GM18498 (cell line): ENCODE data around the gene ZNF234.
A peak's percentile ranks its signal among the peaks of the same experiment; 100 is the strongest.
"Not testable (repeated sequence)": the region's sequence is repeated elsewhere in the genome, so short reads cannot be mapped to it uniquely, and the experiment has no call there.

Experiments
- ATAC-seq: cut with Tn5 transposase; IDR thresholded peaks from one replicate; pipeline ENCODE4 v1.9.1; 2021; ENCODE audit warnings: mild to moderate bottlenecking, moderate library complexity; ENCODE audit not compliant: unreplicated experiment

The ZNF234 gene

GRCh38 chr19:44176590-44176989, 35.2 kb downstream of the ZNF234 start:
- no peak for ATAC-seq

- ATAC-seq: no peak
These were observed 39.6 kb downstream of the ZNF234 start for GRCh38 chr19:44180968-44181367.

- no peak for ATAC-seq
These were observed 40.8 kb downstream of the ZNF234 start for GRCh38 chr19:44182145-44182544.

GRCh38 chr19:44190020-44190419, 48.7 kb downstream of the ZNF234 start:
- no peak for ATAC-seq

- ATAC-seq: no peak
These were observed 50.8 kb downstream of the ZNF234 start for GRCh38 chr19:44192127-44192526.

GRCh38 chr19:44196772-44197171, 55.4 kb downstream of the ZNF234 start:
- ATAC-seq: no peak

GRCh38 chr19:44202470-44202869, 61.1 kb downstream of the ZNF234 start:
- no peak for ATAC-seq

- ATAC-seq: no peak
These were observed 61.6 kb downstream of the ZNF234 start for GRCh38 chr19:44202974-44203373.

- not testable (repeated sequence) for ATAC-seq
These were observed 62.5 kb downstream of the ZNF234 start for GRCh38 chr19:44203877-44204276.

- ATAC-seq: no peak
These were observed 63.4 kb downstream of the ZNF234 start for GRCh38 chr19:44204772-44205171.

GRCh38 chr19:44207126-44207803, 65.9 kb downstream of the ZNF234 start:
- peak; percentile 89 for ATAC-seq
